ENCODE measurements around the gene CAMSAP2.

GRCh38 chr1:200710166-200710565, 28.5 kb upstream of the CAMSAP2 start:
- TF ChIP-seq, protein P1, sequence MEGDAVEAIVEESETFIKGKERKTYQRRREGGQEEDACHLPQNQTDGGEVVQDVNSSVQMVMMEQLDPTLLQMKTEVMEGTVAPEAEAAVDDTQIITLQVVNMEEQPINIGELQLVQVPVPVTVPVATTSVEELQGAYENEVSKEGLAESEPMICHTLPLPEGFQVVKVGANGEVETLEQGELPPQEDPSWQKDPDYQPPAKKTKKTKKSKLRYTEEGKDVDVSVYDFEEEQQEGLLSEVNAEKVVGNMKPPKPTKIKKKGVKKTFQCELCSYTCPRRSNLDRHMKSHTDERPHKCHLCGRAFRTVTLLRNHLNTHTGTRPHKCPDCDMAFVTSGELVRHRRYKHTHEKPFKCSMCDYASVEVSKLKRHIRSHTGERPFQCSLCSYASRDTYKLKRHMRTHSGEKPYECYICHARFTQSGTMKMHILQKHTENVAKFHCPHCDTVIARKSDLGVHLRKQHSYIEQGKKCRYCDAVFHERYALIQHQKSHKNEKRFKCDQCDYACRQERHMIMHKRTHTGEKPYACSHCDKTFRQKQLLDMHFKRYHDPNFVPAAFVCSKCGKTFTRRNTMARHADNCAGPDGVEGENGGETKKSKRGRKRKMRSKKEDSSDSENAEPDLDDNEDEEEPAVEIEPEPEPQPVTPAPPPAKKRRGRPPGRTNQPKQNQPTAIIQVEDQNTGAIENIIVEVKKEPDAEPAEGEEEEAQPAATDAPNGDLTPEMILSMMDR (IDR thresholded peaks at IDR 0.05) = no peak
- TF ChIP-seq POLR2A (IDR thresholded peaks at IDR 0.05) = no peak

All from esophagus squamous epithelium (tissue), 4 donors.